ENCODE data around the gene FLOT1.

The FLOT1 gene

GRCh38 chr6:30691208-30691847, 51.2 kb downstream of the FLOT1 start:
- DNase-seq: no peak

- DNase-seq: peak; percentile 76
Observed at GRCh38 chr6:30690403-30691207, 51.9 kb downstream of the FLOT1 start, which contains the start of gene NRM. TSS of gene NRM (minus strand) at chr6:30690984. CDS start at chr6:30690974, 10 bp downstream.

DNA sequence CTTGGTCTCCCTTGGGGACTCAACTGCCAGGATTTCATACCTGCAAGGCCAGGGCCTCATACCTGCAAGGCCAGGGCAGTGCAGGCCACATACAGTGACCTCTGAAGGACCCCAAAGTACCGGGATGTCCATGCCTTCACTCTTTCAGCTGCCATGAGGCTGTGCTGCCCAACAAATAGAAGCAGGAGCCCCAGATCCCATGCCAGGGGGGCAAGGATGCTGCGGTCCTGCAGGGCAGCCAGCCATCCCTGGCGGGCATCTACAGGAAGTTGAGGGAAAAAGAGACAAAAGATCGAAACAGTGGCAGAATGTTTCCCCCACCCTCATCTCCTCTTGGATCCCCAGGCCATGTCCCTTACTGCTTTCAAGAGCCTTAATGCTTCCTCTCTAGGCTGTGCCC, 52.5 kb downstream of the FLOT1 start:
- no peak for DNase-seq

- DNase-seq: no peak
Observed at GRCh38 chr6:30689022-30689865, 53.2 kb downstream of the FLOT1 start.

- no peak for DNase-seq
Observed at GRCh38 chr6:30688569-30688968, 53.9 kb downstream of the FLOT1 start.

DNA sequence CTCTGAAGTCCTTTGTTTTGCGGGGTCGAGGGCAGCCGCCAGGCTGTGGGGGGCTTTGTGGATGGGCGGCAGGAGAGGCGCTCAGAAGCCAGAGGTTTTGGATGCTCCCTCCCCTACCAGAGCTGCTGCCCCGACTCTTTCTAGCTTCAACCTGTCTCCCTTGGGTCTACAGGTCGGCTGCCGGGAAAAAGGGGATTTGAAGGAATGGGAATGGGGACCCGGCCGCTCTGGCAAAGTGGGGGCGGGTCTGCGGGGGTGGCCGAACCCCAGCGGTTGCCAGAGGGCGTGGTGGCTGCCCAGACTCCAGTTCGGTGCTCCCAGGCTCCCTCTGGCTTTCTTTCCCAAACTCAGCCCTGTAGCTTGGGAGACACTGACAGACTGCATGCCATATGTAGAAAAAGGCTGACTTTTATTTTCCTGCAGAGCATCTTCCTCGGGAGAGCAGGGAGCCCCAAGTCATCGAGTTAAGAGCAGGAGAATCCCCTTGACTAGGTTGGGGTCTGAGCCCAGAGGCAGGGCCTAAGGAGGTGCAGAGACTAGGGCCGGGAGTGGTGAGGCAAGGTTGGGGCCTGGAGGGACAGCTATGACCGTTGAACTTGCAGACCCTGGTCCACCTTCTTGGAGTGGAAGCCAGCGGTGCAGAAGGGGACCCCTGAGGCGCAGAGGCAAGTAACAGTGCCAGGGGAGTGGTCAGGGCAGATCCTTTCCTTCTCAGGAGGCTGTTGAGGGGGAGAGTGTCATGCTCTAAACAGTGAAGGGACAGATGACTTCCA, 54.6 kb downstream of the FLOT1 start:
- DNase-seq: no peak

DNA sequence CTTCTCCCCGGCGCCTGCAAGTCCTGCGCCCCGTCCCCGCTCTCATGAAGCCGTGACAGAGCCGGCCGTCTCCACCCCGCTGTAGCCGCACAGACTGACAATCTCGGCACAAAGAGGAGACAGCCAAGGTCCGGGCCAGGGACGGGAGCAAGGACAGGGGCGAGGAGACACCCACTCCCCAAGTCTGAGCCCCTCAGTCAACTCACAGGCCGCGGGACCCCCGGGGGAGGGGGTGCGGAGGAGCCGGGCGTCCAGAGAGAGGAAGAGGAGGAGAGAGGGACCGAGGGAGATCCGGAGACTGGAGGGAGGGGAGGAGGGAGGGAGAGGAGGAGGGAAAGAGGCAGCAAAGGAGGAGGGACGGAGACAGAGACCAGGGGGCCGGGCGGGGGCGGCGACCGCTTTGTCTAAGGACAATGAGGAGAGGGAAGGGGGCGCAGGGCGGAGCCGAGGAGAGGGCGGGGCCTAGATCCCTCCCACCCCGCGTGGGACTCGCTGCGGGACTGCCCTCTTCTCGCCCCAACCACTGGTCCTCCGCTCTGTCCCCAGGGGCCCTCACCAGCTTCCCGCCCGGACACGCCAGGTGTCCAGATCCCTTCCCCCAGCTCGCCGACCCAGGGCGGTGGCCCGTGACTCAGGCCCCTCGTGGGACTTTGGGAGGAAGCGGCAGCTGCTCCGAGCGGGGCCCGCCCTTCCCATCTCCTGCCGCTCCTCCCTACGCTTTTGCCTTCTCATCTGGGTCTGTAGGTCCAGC, 55.4 kb downstream of the FLOT1 start:
- DNase-seq: peak; percentile 83

DNA sequence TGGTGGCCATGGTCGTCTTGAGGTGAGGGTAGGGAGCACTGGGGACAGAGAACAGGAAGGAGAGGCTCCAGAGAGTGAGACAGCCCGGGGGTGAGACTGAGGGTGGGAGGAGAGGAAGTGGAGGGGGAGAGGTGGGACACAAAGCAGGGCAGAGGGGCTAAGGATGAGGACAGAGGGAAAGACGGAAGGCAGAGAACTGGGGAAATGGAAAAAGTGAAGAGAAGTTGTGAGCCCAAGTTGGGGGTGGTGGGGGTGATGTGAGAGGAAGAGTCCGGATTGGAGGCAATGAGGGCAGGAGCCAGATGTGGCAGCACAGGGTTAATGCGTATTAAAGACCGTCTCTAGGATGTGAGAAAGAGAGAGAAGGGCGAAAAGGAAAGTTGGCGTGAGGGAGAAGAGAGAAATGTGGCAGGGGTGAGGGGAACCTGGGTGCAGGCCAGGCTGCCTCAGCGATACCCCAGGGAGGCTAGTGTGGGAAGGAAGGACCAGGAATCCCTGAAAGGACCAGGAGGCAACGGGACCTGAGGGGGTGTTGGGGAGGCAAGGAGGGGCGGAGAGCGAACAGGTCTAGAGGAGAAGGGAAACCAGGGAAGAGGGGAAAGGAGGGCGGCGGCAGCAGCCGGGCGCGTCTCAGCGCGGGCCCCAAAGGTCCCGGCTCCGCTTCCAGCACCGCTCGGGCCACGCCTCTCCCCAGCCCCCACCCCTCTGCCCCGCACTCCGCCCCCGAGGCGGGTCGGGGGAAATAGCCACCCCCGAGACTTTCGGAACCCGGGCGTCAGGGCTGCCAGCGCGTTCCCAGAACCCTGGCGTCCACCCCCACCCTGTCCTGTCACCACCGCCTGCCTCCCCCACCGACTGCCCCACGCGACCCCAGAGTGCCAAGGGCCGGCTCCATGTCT, 56.2 kb downstream of the FLOT1 start, which contains the start of gene PPP1R18:
Gene PPP1R18, minus strand, starts transcription at position 637 of the 899 bp plus-strand sequence. Its CDS starts 627 bp downstream, at position 10.
- DNase-seq: peak; percentile 87

GRCh38 chr6:30685157-30686008, 57.1 kb downstream of the FLOT1 start:
- DNase-seq: peak; percentile 33

DNA sequence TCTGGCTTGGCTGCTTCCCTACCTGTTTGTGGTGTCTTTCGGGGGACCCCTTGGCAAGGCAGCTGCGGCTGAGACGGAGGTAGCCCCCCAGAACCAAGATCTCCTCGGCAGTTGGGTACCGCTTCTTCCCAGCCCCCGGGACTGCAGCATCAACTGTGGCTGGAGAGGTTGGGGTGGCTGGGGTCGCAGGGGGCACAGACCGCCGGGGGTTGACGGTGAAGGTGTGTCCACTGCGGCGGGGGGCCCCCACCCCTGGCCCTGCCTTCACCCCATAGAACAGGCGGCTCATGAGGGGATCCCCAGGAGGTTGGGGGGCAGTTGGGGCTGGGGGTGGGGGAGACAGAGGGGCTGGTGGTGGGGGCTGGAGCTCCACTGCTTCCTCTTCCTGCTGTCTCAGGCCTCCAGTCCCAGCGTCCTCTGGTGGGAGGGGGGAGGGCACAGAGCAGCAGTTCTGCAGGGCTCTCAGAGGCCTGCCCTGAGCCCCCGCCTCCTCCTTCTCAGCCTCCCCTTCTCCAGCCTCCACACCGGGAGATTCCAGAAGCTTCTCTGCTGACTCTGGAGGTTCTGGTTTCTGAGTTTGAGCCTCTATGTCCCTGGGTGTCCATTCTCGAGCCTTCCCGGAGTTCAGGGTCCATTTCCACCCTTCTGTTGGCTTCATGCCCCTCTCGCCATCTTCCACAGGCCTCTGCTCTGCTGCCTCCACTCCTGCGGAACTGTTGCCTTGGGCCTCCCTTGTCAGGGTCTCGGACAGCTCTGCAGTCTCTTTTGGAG, 57.9 kb downstream of the FLOT1 start:
- peak; percentile 61 for DNase-seq

DNA sequence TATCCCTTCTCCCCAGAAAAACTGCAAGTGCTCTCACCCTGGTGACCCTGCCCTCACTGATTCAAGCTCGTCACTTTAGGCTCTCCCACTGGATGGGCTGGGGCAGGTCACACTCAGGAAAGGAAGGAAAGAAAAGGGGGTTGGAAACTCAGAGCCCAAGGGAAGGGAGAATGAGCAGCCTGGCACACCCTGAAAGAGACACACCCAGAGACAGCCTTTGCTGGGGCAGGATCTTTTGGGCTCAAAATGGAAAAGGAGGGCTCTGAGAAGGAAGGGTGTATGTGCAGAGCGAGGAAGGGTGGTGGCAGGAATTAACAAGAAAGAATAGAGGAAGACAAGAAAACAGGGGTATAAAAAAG, 58.5 kb downstream of the FLOT1 start:
- DNase-seq: no peak

- DNase-seq: no peak
Observed at GRCh38 chr6:30683183-30683979, 59.1 kb downstream of the FLOT1 start.

GRCh38 chr6:30682143-30683117, 60.1 kb downstream of the FLOT1 start:
- DNase-seq: peak; percentile 84

DNA sequence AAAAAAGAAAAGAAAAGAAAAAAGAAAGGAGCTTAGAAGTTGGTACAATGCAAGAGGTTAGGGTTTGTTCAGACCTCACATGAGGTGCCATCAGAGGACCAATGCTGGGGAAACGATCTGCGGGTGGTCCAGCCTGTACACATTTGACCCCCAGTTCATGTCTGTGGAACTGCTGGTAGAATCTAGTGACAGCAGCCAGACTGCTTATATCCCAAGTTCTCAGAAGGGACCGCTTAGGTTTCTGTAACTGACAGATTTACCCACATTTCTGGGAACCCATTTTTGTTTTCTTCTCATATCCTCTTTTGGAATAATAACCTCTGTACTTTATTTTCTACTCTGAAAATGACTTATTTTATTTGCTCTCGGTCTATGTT, 60.7 kb downstream of the FLOT1 start:
- DNase-seq: no peak

DNA sequence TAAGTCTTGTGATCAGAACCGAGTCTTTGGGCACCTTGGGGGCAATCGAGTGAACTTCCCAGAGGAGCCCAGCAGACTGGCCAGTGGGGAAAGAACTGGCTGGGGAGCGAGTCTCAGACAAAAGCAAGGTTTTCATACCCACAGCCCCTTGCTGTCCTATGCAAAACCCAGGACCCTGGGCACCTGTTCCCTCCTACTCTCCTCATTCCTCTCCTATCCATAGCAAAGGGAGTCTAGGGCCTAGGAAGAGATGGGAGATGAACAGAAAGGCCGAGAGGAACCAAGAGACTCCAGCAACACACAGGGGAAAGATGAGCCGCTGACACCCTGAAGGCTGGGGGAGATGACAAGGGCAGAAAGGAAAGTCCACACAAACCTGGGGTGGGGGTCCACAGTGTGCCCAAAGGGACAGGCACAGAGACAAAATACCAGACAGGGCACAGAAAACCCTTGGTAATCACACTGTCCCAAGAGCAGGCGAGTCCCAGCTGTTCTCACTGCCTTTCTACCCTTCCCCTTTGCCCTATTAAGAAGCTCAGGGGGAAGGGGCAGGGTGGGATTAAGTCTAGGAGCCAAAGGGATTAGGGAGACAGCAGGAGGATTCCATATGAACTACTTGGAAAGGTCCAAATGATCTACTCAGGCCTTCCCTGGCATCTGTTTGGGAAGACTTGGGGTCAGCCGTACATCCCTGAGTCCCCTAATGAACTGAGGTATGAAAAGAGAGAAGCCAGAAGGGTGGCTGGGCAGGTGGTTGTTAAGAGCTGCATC, 62.5 kb downstream of the FLOT1 start:
- DNase-seq: no peak
